Activated CD8-positive, alpha-beta memory T cell treated with anti-CD3 and anti-CD28 coated beads for 24 hours (primary cell): ENCODE results near the gene DKK3.

ENCODE experiments used
- DNase-seq: peaks from one replicate; pipeline ENCODE4 v3.0.0-alpha.2; 2020

DKK3 gene

GRCh38 chr11:11935536-11935935 lies 72.9 kb downstream of the DKK3 start:
- no peak for DNase-seq

- DNase-seq: no peak
Measured at GRCh38 chr11:11931461-11932055, 76.9 kb downstream of the DKK3 start.

DNA sequence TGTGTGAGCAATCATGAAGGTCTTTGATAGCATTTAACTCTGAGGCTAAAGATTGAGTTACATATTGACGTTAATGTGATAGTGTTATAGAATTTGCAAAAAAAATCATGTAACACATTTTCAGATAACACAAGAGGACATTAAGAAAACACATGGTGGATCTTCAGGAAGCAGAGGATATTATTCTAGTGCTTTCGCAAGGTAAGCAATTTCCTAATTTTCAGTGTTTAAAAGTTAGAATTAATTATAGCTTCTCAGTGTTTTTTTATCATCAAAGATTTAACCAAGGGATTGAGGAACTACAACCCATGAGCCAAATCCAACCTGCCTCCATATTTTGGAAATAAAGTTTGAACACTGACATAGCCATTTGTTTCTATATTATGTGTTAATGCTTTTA lies 78.5 kb downstream of the DKK3 start:
- DNase-seq: no peak

GRCh38 chr11:11923828-11924227 lies 84.6 kb downstream of the DKK3 start:
- no peak for DNase-seq

- no peak for DNase-seq
Measured at GRCh38 chr11:11916981-11917399, 91.4 kb downstream of the DKK3 start.

DNA sequence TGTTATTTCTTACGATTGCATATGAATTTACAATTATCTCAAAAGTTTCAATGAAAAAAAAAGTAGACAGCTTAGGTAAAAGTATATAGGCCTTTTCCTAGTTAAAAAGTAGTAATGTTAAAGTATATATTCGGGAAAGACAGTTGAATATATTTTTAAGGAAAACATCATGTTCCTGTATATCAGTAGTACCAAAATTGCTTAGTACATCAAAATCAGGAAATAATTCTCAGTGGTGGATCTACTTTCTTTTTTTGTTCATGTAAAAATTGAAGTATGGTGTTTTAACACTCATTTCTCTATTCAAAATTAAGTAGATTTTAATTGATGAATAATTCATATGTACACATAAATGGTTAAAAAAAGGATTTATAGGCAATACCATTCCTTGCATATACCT lies 92.8 kb downstream of the DKK3 start:
- no peak for DNase-seq

GRCh38 chr11:11913395-11913794 lies 95.0 kb downstream of the DKK3 start:
- DNase-seq: no peak
